HG02610 (cell line): Measurements from ENCODE around the gene ZC3H12C.
"Not testable (repeated sequence)": the region's sequence is repeated elsewhere in the genome, so short reads cannot be mapped to it uniquely, and the experiment has no call there.

ENCODE experiments used
- ATAC-seq: cut with Tn5 transposase; IDR thresholded peaks from one replicate; pipeline ENCODE4 v1.9.1; 2021; ENCODE audit warnings: mild to moderate bottlenecking, moderate library complexity; ENCODE audit not compliant: unreplicated experiment

Gene ZC3H12C

GRCh38 chr11:110092515-110093406 lies at the start of gene ZC3H12C:
ZC3H12C (plus strand) TSS chr11:110093392; CDS start chr11:110093412, 20 bp downstream.
- ATAC-seq = peak; percentile 50

GRCh38 chr11:110044226-110044968 lies 48.8 kb upstream of the ZC3H12C start:
- no peak for ATAC-seq

GRCh38 chr11:110046775-110047380 lies 46.3 kb upstream of the ZC3H12C start:
- ATAC-seq = no peak

GRCh38 chr11:110049501-110050200 lies 43.5 kb upstream of the ZC3H12C start:
- ATAC-seq = no peak

GRCh38 chr11:110050201-110050506 lies 43.0 kb upstream of the ZC3H12C start:
- no peak for ATAC-seq

- no peak for ATAC-seq
These were observed 39.3 kb upstream of the ZC3H12C start for GRCh38 chr11:110053848-110054414.

- ATAC-seq = no peak
These were observed 36.2 kb upstream of the ZC3H12C start for GRCh38 chr11:110056956-110057355.

GRCh38 chr11:110059706-110060463 lies 33.3 kb upstream of the ZC3H12C start:
- no peak for ATAC-seq

GRCh38 chr11:110061296-110061695 lies 31.9 kb upstream of the ZC3H12C start:
- no peak for ATAC-seq

- no peak for ATAC-seq
These were observed 30.9 kb upstream of the ZC3H12C start for GRCh38 chr11:110062247-110062646.

- ATAC-seq = no peak
These were observed 28.0 kb upstream of the ZC3H12C start for GRCh38 chr11:110065189-110065588.

GRCh38 chr11:110068001-110068400 lies 25.2 kb upstream of the ZC3H12C start:
- not testable (repeated sequence) for ATAC-seq

GRCh38 chr11:110069158-110069737 lies 23.9 kb upstream of the ZC3H12C start:
- peak; percentile 50 for ATAC-seq

- no peak for ATAC-seq
These were observed 23.0 kb upstream of the ZC3H12C start for GRCh38 chr11:110070176-110070575.

GRCh38 chr11:110071197-110071596 lies 22.0 kb upstream of the ZC3H12C start:
- no peak for ATAC-seq

GRCh38 chr11:110072930-110073329 lies 20.3 kb upstream of the ZC3H12C start:
- no peak for ATAC-seq

GRCh38 chr11:110074499-110074898 lies 18.7 kb upstream of the ZC3H12C start:
- ATAC-seq = no peak

- ATAC-seq = no peak
These were observed 17.9 kb upstream of the ZC3H12C start for GRCh38 chr11:110075105-110075846.

- ATAC-seq = no peak
These were observed 17.4 kb upstream of the ZC3H12C start for GRCh38 chr11:110075847-110076208.
